DOHH2 (cell line): ENCODE data around the gene TRIM22.
"Not testable (repeated sequence)": the region's sequence is repeated elsewhere in the genome, so short reads cannot be mapped to it uniquely, and the experiment has no call there.

ENCODE experiments used
- EZH2phosphoT487 ChIP-seq: fragments of 200-600 bp; sonication (generic); IDR thresholded peaks from 2 replicates; pipeline ENCODE4 v1.6.1; 2017; ENCODE audit warnings: borderline replicate concordance, mild to moderate bottlenecking, antibody characterized with exemption, low read length, moderate library complexity, mixed read lengths
- TF ChIP-seq, protein P1 (sequence below): fragments of 200-600 bp; sonication (generic); IDR thresholded peaks from one replicate; pipeline ENCODE4 v1.5.1; 2014; ENCODE audit warnings: antibody characterized with exemption, mild to moderate bottlenecking, low read depth, low read length; ENCODE audit not compliant: poor library complexity, severe bottlenecking

- TF ChIP-seq, protein P1, sequence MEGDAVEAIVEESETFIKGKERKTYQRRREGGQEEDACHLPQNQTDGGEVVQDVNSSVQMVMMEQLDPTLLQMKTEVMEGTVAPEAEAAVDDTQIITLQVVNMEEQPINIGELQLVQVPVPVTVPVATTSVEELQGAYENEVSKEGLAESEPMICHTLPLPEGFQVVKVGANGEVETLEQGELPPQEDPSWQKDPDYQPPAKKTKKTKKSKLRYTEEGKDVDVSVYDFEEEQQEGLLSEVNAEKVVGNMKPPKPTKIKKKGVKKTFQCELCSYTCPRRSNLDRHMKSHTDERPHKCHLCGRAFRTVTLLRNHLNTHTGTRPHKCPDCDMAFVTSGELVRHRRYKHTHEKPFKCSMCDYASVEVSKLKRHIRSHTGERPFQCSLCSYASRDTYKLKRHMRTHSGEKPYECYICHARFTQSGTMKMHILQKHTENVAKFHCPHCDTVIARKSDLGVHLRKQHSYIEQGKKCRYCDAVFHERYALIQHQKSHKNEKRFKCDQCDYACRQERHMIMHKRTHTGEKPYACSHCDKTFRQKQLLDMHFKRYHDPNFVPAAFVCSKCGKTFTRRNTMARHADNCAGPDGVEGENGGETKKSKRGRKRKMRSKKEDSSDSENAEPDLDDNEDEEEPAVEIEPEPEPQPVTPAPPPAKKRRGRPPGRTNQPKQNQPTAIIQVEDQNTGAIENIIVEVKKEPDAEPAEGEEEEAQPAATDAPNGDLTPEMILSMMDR: not testable (repeated sequence)
- TF ChIP-seq EZH2phosphoT487: not testable (repeated sequence)
Observed at GRCh38 chr11:5683620-5684019, 6.0 kb upstream of the TRIM22 start.
